Fibroblast of lung (primary cell): ENCODE results near the gene SRGAP1. TPM values are rescaled to one million over a fixed set of nuclear protein-coding genes. Genes with fewer than 3 reads are reported as not detected.

Source experiments
- DNase-seq, 2 donors: peaks; one replicate each; pipeline versions ENCODE4 v3.0.0 to v3.0.0-alpha.2; 2010; ENCODE audit warnings: low read depth in 2 of 2
- H2AFZ ChIP-seq: 2 replicates; pipeline ENCODE4 v1.5.1; 2012; ENCODE audit warnings: low read length, control low read depth, inconsistent platforms
- H3K27ac ChIP-seq: 2 replicates; pipeline ENCODE4 v1.5.1; 2011; ENCODE audit warnings: low read length, control low read depth; ENCODE audit not compliant: insufficient read depth
- H3K27me3 ChIP-seq: 2 replicates; pipeline ENCODE4 v1.5.1; 2011; ENCODE audit warnings: mild to moderate bottlenecking, low read length; ENCODE audit not compliant: control insufficient read depth, insufficient read depth
- H3K36me3 ChIP-seq: 2 replicates; pipeline ENCODE4 v1.5.1; 2011; ENCODE audit warnings: low read length; ENCODE audit not compliant: control insufficient read depth, insufficient read depth
- H3K4me1 ChIP-seq: 2 replicates; pipeline ENCODE4 v1.5.1; 2011; ENCODE audit warnings: low read length; ENCODE audit not compliant: control insufficient read depth, insufficient read depth; ENCODE audit errors: extremely low read depth
- H3K4me2 ChIP-seq: 2 replicates; pipeline ENCODE4 v1.5.1; 2011; ENCODE audit warnings: low read length, control low read depth; ENCODE audit not compliant: insufficient read depth; ENCODE audit errors: extremely low read depth
- H3K4me3 ChIP-seq, 4 experiments: fragments of 200-600 bp in 1 of 4; sonication (generic) in 1 of 4; replicated peaks in 1 of 4; 2 replicates each; pipeline ENCODE4 v1.5.1; 2011 to 2016; ENCODE audit warnings: low read length in 4 of 4, low read depth in 3 of 4, mild to moderate bottlenecking in 3 of 4, control low read depth in 2 of 4, inconsistent platforms in 1 of 4, mixed read lengths in 1 of 4; ENCODE audit not compliant: insufficient read depth in 1 of 4; ENCODE audit errors: control extremely low read depth in 1 of 4
- H3K79me2 ChIP-seq: 2 replicates; pipeline ENCODE4 v1.5.1; 2012; ENCODE audit warnings: mild to moderate bottlenecking, low read length, inconsistent platforms; ENCODE audit not compliant: control insufficient read depth, insufficient read depth
- H3K9ac ChIP-seq: 2 replicates; pipeline ENCODE4 v1.5.1; 2011; ENCODE audit warnings: mild to moderate bottlenecking, low read length, control low read depth; ENCODE audit not compliant: insufficient read depth
- H3K9me3 ChIP-seq: 2 replicates; pipeline ENCODE4 v1.5.1; 2012; ENCODE audit warnings: low read depth, low read length; ENCODE audit not compliant: control insufficient read depth, insufficient read depth
- H4K20me1 ChIP-seq: 2 replicates; pipeline ENCODE4 v1.5.1; 2011; ENCODE audit warnings: low read length; ENCODE audit not compliant: control insufficient read depth, insufficient read depth; ENCODE audit errors: extremely low read depth
- EZH2 ChIP-seq: IDR thresholded peaks from 2 replicates; pipeline ENCODE4 v1.5.1; 2012; ENCODE audit warnings: low read length, control low read depth, mild to moderate bottlenecking; ENCODE audit errors: missing control alignments
- polyA plus RNA-seq, 2 donors: library from polyadenylated mRNA; depleted of rRNA in 1 of 2; stranded (reverse) in 1 of 2; unstranded in 1 of 2; fragments of >200 nt; gene quantifications; 2 replicates each; pipeline ENCODE4 v1.2.1, GENCODE V29; 2011 to 2012; ENCODE audit warnings: missing spikeins in 1 of 2
- total RNA-seq: library from RNA; depleted of rRNA; stranded (reverse); fragments of >200 nt; gene quantifications from 2 replicates; pipeline ENCODE4 v1.2.1, GENCODE V29; 2014
- TF ChIP-seq, protein P1 (sequence below), 2 donors: IDR thresholded peaks in 1 of 2; conservative IDR thresholded peaks in 1 of 2; 1 replicate in 1 of 2; 2 replicates in 1 of 2; pipeline ENCODE4 v1.5.1; 2011 to 2012; ENCODE audit warnings: low read length in 2 of 2, control low read depth in 1 of 2, inconsistent platforms in 1 of 2, low read depth in 1 of 2, mild to moderate bottlenecking in 1 of 2

The SRGAP1 gene
- total and polyA plus RNA-seq, 2 donors (not counting 1 experiment from before 2014, with no cell fraction given), result 18.9 to 30.2 TPM

DNA sequence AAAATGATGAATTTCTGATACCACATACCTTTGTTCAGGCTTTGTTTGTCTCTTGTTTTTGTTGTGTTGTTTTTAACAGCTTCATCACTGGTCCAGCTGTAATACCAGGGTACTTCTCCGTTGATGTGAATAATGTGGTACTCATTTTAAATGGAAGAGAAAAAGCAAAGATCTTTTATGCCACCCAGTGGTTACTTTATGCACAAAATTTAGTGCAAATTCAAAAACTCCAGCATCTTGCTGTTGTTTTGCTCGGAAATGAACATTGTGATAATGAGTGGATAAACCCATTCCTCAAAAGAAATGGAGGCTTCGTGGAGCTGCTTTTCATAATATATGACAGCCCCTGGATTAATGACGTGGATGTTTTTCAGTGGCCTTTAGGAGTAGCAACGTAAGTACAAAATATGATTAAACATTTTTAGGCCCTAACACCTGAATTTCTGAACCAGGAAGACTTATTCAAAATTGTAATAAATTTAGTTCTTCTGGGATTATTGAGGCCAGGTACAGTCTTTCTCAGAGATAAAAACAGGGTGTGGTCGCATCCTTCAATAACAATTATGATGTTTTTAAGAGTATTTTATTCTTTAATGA lies 42.4 kb upstream of the SRGAP1 start:
- Histone ChIP-seq H3K4me1 (no peaks in the 10 kb centered on the region), H3K4me2 (no peak overlapping the region), H2AFZ (no peak overlapping the region), H4K20me1 (no peaks in the 10 kb centered on the region), H3K9ac (no peak overlapping the region), H3K27ac (no peak overlapping the region), H3K36me3 (no peaks in the 10 kb centered on the region), H3K4me3 (no peak overlapping the region), H3K27me3 (no peaks in the 10 kb centered on the region), H3K79me2 (no peaks in the 10 kb centered on the region), H3K9me3 (no peaks in the 10 kb centered on the region)
- TF ChIP-seq, protein P1, sequence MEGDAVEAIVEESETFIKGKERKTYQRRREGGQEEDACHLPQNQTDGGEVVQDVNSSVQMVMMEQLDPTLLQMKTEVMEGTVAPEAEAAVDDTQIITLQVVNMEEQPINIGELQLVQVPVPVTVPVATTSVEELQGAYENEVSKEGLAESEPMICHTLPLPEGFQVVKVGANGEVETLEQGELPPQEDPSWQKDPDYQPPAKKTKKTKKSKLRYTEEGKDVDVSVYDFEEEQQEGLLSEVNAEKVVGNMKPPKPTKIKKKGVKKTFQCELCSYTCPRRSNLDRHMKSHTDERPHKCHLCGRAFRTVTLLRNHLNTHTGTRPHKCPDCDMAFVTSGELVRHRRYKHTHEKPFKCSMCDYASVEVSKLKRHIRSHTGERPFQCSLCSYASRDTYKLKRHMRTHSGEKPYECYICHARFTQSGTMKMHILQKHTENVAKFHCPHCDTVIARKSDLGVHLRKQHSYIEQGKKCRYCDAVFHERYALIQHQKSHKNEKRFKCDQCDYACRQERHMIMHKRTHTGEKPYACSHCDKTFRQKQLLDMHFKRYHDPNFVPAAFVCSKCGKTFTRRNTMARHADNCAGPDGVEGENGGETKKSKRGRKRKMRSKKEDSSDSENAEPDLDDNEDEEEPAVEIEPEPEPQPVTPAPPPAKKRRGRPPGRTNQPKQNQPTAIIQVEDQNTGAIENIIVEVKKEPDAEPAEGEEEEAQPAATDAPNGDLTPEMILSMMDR (conservative IDR thresholded peaks at IDR 0.05 in 1 of 2, IDR thresholded peaks at IDR 0.05 in 1 of 2; ENCODE audit: low read depth in 1 of 2, low read length in 2 of 2), result peak; percentile 49 to 53
- no peak for TF ChIP-seq EZH2
- peak in 1 of 2 donors; percentile 48 for DNase-seq

DNA sequence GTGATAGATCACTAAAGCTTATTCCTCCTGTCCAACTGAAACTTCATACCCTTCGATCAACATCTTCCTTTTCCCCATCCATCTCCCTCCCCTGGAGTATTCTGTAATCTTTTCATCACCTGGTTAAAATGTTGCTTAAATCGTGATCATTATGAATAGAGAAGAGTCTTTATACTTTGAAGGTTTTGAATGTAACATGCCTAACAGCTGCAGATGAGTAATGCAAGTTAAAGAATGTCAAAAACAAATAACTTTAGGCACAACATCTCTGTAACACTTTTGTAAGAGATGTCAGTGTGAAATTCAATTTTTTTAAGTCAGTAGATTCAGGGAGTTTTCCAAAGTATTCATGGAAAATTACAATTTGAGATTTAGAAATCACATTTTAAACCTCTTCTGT lies 39.8 kb upstream of the SRGAP1 start:
- Histone ChIP-seq H4K20me1 (no peaks in the 10 kb centered on the region), H3K27me3 (no peaks in the 10 kb centered on the region), H3K4me3 (no peak overlapping the region), H2AFZ (no peak overlapping the region), H3K9ac (no peak overlapping the region), H3K79me2 (no peaks in the 10 kb centered on the region), H3K4me2 (no peak overlapping the region), H3K9me3 (no peaks in the 10 kb centered on the region), H3K36me3 (no peaks in the 10 kb centered on the region), H3K27ac (no peak overlapping the region), H3K4me1 (no peaks in the 10 kb centered on the region)
- no peak for DNase-seq
- TF ChIP-seq, protein P1 (conservative IDR thresholded peaks at IDR 0.05 in 1 of 2, IDR thresholded peaks at IDR 0.05 in 1 of 2; ENCODE audit: low read depth in 1 of 2, low read length in 2 of 2), result no peak
- no peak for TF ChIP-seq EZH2

DNA sequence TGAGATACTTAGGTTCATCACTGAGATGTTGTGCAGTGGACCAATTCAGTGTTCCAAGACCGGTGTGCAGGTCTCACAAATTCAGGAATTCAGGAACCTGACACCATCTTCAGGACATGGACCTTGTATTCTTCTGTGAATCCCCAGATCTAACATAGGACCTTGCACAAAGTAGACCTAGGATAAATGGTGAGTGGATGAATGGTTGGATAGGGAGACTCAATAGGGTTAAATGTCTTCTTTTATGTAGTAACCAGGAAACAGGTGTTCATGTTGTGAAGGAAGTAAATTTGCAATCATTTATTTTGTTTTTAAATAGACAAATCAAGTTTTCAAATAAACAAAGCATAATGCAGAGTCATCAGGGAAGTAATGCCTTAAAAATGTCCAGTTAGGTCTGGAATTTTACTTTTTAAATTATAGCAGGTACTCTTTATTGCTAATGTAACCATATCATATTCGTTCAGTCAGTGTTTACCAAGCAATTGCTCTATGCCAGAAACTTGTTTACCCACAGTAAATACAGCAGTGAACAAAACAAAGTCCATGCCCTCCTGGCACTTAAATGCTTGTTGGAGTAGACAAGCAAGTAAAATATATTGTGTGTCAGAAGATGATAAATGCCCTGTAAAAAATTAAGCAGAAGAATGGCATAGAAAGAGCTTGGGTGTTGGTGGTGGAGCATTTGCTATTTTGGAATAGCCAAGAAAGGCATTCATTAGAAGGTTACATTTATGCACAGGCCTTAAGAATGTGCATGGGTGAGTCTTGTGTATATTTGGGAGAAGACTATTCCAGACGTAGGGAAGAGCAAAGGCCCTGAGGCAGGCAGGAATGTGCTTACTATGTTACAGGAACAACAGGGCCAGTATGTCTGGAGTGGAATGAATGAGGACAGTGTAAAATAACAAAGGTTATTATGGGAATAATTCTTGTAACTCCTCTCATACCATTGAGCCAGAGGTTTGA lies 38.5 kb upstream of the SRGAP1 start:
- no peak for DNase-seq
- Histone ChIP-seq H3K4me2 (no peak overlapping the region), H3K4me3 (no peak overlapping the region)

More for the DNA sequence above, 38.5 kb upstream of the SRGAP1 start:
- no peak overlapping the region for H3K9ac ChIP-seq
- no peak overlapping the region for H3K27ac ChIP-seq
- H3K9me3 ChIP-seq, result no peaks in the 10 kb centered on the region
- no peaks in the 10 kb centered on the region for H4K20me1 ChIP-seq
- no peaks in the 10 kb centered on the region for H3K4me1 ChIP-seq
- no peaks in the 10 kb centered on the region for H3K36me3 ChIP-seq
- H3K27me3 ChIP-seq, result no peaks in the 10 kb centered on the region
- no peaks in the 10 kb centered on the region for H3K79me2 ChIP-seq
- TF ChIP-seq EZH2, result no peak
- TF ChIP-seq, protein P1 (conservative IDR thresholded peaks at IDR 0.05 in 1 of 2, IDR thresholded peaks at IDR 0.05 in 1 of 2; ENCODE audit: low read depth in 1 of 2, low read length in 2 of 2), result no peak
- no peak overlapping the region for H2AFZ ChIP-seq
